ENCODE data around the gene B3GNT2.

B3GNT2 gene

GRCh38 chr2:62207491-62207890, 11.6 kb downstream of the B3GNT2 start:
- DNase-seq = no peak

DNA sequence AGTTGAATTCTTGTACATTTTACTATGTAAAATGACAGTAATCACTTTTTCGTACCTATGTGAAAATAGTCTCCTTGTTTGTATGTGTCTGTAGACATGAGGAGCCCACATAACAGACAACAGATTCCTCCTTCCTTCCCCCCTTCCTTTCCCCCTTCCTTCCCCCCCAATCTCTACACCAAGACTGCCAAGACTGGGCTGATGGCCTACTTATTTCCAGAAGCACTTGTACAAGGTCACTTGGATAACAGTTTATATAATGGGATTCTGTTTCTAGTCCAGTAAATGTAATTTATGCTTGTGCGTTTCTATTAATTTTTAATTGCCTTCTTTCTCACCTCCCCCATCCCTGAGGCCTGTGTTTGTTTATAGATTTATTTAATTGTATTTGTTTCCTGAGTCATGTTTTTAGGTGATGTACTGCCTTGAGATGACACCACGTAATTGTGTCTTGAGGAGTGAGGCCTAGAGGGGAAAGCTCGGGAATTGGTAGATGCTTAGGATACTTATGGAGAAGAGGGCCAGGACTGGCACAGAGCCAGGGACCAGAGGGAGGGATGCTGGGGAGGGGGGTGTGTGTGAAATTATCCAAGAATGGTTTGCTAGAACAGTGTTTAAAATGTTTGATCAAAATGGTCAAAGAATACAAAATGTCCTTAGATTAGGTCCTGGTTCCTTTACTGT, 12.3 kb downstream of the B3GNT2 start:
- no peak for DNase-seq

DNA sequence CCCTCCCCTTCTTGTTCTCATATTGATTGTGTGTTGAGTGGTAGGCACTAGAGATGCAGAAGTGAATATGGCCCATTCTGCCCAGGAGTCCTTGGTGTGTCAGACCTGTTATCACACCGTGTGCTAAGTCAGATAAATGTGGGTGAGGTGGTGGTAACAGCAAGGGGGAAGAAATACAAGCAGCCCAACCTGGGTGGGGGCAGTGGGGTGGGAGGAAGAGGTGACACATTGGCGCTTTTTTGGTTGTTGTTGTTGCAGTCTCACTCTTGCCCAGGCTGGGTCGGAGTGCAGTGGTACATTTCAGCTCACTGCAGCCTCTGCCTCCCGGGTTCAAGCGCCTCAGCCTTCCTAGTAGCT, 12.8 kb downstream of the B3GNT2 start:
- no peak for DNase-seq

DNA sequence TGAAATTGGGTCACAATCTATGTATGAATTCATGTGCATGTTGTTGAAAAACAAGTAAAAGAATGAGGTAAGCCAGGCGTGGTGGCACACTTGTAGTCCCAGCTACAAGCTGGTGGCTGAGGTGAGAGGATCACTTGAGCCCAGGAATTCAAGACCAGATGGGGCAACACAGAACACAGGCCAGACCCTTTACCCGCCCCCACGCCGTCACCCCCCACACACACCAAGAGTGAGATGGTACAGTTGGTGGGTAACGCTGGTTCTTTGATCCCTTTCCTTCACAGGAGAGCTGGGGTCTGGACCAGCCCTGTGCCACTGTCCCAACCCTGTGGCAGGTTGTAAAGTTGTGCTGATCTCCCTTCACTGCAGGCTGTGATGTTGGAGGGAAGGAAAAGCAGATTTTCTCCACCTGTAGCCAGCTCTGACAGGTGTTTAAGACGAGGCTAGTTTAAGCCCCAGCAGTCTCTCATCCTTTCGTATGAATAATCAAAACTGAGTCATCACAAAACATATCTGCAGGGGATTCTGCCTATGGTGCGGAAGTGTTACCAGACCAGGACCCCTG, 13.6 kb downstream of the B3GNT2 start:
- DNase-seq = no peak

DNA sequence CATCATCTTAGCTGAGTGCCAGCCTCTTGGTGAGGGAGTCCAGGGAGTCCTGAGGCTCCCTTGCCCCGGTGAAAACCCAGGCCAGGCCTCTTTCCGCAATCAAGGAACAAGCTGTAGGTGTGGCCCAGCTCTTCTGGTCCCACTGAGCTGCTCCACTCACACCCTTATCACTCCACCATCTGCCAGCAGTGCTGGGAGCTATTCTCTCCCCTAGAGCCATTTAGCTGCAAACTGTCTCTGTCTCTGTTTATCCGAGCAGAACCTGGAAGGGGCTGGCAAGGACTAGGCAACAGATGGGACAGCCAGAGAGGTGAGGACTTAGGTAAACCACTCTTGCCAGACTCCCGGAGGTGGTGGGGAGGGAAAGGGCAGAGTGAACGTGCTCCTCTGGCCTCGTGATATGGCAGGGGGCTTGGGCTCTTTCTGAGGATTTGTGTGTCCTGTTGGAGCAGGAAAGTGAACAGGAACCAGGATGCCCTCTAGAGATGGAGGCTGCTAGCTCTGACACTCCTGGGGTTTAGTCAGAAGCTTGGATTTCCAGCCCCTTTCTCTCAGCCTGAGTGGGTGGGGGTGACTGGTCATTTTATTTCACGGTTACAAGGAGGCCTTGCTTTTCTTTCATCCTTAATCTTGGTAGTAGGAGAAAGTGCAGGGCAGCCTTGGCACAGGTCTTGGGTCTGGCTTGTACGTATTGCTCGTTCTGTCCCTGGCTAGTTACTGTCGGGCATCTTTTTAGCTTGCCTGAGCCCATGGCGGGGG, 19.6 kb downstream of the B3GNT2 start:
- peak; percentile 53 for DNase-seq

GRCh38 chr2:62216113-62216512, 20.2 kb downstream of the B3GNT2 start:
- no peak for DNase-seq

DNA sequence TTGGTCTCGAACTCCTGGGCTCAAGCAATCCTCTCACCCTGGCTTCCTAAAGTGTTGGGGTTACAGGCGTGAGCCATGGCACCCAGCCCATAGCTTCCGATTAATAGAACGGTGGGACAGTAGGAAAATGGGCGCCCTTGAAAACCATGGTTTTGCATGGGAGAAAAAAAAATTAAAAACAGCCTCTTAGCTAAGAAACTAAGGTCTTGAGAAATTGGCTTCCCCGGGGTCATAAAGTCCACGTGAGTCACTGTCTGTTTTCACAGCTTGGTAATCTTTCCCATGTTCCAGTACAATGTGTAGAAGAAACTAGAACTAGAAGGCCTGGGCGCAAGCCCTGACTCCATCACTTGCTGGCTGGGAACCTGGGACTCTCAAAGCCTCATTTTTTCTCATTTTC, 20.7 kb downstream of the B3GNT2 start:
- peak; percentile 86 for DNase-seq

DNA sequence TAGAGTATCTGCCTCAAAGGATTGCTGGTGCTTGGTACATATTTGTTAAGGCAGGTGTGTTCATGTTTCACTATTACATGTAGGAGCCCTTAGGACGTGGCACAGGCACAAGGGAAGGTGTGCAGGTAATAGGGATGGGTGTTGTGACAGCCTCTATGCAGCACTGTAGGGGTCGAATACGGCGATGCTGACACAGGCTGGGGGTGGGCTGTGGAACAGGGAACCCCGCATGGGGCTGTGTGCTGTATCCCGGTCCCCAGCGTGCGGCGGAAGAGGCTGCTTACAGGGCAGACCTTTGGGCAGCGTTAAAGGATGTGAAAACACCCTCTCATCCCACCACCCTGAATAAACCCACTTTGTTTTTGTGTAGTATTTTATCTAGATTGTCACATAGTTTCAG, 21.5 kb downstream of the B3GNT2 start:
- DNase-seq = no peak

DNA sequence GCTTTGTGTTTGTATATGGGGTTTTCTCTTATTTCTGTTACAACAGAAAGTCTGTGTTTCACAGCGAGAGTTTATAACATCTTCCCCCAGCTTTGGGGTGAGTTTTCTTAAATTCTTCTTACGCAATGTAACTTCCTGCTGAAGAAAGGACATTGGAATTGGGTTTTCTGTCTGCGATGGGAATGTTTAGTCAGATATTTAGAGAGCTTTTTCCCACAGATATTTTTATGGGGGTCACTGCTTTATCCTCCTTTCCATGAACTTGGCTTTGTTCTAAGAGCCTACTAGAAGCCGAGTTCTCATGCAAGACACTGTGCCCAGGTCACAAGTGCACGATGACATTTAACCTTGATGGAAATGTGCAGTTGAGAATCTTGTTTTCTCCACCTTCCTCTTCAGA, 22.1 kb downstream of the B3GNT2 start:
- peak; percentile 51 for DNase-seq

DNA sequence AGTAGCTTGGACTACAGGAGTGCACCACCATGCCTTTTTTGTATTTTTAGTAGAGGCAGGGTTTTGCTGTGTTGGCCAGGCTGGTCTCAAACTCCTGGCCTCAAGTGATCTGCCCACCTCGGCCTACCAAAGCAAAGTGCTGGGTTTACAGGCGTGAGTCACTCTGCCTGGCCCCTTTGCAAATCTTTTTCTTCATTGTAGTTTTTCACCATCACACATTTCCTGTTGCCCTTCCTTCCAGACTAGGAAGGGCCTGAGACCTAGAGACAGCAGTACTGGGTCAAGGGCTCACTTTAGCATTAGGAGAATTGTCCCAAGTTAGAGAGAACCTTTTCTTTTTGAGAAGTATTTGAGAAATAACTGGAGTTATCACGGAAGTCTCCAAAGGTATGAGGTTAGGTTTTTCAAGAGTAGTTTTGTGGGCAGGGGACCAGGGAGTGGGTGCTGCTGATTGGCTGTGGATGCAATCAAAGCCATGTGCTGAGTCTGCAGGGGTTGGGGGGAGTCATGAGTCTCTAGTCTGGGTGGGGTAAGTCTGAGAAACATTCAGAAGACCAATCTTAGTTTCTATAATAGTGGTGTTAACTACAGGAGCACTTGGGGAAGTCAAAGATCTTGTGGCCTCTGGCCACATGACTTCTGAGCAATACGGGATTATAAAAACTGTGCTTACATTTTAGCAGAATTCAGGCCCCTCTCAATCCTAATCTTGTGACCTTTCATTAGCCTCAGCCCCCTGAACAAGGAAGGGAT, 23.7 kb downstream of the B3GNT2 start:
- peak; percentile 75 for DNase-seq

DNA sequence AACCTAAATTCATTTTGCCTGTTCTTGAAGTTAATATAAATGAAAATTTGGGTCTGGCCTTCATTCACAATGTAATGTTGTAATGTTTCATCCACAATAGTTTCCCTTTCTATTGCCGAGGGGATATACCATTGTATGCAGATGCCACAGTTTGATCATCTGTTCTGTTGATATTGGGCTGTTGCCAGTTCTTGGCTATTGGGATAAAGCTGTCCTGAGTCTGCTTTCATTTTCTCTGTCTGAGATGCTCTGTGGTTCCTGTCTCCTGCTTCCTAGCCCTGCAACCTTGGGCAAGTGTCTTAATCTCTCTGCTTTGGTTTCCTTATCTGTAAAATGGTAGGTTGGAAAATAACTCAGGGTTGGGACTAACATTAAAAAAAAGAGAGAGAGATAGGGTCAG, 25.2 kb downstream of the B3GNT2 start:
- peak; percentile 78 for DNase-seq

DNA sequence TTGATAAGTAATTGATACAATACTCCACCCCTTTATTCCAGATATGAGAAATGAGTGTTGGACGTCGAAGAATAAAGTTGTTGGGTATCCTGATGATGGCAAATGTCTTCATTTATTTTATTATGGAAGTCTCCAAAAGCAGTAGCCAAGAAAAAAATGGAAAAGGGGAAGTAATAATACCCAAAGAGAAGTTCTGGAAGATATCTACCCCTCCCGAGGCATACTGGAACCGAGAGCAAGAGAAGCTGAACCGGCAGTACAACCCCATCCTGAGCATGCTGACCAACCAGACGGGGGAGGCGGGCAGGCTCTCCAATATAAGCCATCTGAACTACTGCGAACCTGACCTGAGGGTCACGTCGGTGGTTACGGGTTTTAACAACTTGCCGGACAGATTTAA, 26.3 kb downstream of the B3GNT2 start:
- no peak for DNase-seq

DNA sequence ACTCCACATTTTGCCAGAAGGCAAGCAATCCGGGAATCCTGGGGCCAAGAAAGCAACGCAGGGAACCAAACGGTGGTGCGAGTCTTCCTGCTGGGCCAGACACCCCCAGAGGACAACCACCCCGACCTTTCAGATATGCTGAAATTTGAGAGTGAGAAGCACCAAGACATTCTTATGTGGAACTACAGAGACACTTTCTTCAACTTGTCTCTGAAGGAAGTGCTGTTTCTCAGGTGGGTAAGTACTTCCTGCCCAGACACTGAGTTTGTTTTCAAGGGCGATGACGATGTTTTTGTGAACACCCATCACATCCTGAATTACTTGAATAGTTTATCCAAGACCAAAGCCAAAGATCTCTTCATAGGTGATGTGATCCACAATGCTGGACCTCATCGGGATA, 26.8 kb downstream of the B3GNT2 start:
- DNase-seq = no peak

GRCh38 chr2:62224976-62225375, 29.1 kb downstream of the B3GNT2 start:
- DNase-seq = no peak

- no peak for DNase-seq
These were observed 31.6 kb downstream of the B3GNT2 start for GRCh38 chr2:62227386-62228075.

DNA sequence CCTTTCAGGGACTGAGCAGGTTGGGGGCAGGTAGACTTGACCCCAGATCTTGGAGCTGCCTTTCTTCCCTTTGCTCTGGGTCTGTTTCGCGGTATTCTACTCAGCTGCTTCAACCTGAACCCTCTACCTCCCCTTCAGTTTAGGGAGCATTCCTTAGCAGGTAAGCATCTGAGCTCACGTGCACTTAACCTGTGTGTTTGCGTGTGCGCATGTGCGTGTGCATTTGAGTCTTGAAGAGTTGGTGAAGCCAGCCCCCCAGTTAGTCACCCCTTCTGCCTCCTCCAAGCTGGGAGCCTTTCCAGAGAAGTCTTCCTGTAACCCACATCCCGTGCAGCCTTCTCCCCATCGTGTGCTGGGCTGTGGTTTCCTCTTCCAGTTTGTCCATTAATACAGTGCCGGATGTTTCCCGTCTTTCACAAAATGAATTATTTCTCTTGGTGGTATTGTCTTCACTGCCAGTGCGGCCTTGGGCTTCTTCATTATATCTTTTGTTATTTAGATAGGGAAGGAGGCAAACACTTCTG, 33.2 kb downstream of the B3GNT2 start:
- peak; percentile 30 for DNase-seq

DNA sequence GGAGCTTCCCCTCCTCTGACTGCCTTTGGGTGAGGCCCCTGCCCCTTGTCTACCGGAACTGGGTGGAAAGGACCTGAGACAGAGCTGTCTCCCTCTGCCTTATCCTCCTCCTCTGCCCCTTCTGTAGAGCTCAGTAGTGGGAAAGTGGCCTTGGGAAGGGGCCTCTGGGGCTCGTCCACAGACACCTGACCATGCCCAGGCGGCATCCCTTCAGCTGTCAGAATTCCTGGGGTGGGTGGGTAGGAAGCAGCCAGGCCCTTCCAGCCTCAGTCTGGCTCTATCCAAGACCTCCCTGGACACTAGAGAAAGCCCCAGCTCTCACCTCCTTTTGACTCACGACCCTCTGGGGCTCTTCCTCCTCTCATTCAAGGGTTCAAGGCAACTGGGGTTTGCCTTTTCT, 35.6 kb downstream of the B3GNT2 start:
- no peak for DNase-seq

- DNase-seq = no peak
These were observed 39.1 kb downstream of the B3GNT2 start for GRCh38 chr2:62234755-62235655.

GRCh38 chr2:62236499-62236898, 40.6 kb downstream of the B3GNT2 start:
- DNase-seq = no peak

DNA sequence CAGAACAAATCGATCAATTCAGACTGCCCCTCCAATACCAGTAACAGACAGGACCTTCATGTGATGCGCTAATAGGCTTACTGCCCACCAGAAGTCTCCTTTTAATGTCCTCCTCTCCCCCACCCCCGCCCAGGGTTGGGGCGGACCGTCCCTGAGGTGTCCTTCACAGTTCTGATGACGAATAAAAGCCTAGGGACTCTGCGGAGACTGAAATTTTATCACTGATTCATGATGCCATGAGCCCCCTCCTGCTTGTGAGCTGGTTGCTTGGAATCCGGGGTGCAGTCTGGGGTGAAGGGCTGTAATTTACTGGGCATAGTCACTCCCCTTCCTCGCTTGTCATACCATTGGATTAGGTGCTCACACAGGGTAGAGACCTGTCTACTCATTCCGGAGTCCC, 42.3 kb downstream of the B3GNT2 start:
- DNase-seq = no peak

GRCh38 chr2:62240546-62240945, 44.6 kb downstream of the B3GNT2 start:
- peak; percentile 54 for DNase-seq

- no peak for DNase-seq
These were observed 48.1 kb downstream of the B3GNT2 start for GRCh38 chr2:62243983-62244382.
